GM10266 (cell line): Measurements from ENCODE around the gene RUNX1.

ENCODE experiments used
- DNase-seq: peaks from one replicate; pipeline ENCODE4 v3.0.0; 2012; ENCODE audit errors: extremely low spot score
- TF ChIP-seq, protein P1 (sequence below): IDR thresholded peaks from 2 replicates; pipeline ENCODE4 v1.5.1; 2012; ENCODE audit warnings: mild to moderate bottlenecking, low read depth; ENCODE audit not compliant: control insufficient read depth, insufficient read depth; ENCODE audit errors: missing control alignments

Gene RUNX1

DNA sequence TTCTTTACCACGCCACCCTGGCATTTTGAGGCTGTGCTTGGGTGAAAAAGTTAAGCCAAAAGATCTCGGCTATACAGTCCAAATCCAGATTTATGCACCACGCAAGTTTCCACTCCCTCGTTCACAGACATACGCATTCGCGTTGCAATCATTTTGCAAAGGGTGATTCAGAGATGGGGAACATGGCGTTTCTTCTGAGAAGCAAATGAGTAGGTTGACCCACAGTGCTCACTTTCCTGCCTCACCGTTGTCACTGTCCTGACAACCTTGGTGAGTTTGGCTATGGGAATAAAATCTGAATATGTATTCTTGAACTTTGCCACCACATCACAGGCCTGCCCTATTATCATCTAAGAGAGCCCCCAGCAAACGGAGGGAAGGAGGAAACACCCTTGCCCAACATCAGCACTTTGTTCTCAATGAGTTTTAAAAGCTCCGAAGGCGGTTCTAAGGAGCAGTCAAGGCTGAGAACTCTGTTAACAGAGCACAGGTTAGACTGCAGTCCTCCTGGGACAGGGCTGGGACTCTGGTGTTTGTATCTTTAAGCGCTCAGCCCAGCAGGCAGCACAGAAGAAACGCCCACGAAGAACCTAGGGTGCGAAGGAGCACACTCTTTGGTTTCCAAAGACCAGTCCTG lies 86.4 kb downstream of the RUNX1 start:
- no peak for DNase-seq
- TF ChIP-seq, protein P1, sequence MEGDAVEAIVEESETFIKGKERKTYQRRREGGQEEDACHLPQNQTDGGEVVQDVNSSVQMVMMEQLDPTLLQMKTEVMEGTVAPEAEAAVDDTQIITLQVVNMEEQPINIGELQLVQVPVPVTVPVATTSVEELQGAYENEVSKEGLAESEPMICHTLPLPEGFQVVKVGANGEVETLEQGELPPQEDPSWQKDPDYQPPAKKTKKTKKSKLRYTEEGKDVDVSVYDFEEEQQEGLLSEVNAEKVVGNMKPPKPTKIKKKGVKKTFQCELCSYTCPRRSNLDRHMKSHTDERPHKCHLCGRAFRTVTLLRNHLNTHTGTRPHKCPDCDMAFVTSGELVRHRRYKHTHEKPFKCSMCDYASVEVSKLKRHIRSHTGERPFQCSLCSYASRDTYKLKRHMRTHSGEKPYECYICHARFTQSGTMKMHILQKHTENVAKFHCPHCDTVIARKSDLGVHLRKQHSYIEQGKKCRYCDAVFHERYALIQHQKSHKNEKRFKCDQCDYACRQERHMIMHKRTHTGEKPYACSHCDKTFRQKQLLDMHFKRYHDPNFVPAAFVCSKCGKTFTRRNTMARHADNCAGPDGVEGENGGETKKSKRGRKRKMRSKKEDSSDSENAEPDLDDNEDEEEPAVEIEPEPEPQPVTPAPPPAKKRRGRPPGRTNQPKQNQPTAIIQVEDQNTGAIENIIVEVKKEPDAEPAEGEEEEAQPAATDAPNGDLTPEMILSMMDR: no peak

DNA sequence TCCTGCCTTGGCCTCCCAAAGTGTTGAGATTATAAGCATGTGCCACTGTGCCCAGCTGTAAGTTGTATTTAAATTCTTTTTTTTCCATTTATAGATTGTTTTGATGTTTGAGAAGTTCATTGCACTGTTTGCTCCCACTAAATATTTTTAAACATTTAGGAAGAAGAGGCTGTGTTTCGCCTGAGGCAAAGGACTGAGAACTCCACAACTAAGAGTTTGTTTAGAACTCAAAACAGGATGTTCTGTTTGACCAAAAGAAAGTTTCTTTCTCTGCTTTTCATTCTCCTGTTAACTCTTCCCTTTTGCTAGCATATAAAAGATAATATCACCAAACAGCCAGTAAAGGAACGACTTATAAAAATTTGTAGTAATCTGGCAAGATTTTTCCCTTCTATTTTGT lies 87.0 kb downstream of the RUNX1 start:
- TF ChIP-seq, protein P1: no peak
- no peak for DNase-seq

GRCh38 chr21:34960687-34961086 lies 88.4 kb downstream of the RUNX1 start:
- DNase-seq: no peak
- TF ChIP-seq, protein P1: no peak

GRCh38 chr21:34959607-34960006 lies 89.5 kb downstream of the RUNX1 start:
- no peak for DNase-seq
- TF ChIP-seq, protein P1: no peak

DNA sequence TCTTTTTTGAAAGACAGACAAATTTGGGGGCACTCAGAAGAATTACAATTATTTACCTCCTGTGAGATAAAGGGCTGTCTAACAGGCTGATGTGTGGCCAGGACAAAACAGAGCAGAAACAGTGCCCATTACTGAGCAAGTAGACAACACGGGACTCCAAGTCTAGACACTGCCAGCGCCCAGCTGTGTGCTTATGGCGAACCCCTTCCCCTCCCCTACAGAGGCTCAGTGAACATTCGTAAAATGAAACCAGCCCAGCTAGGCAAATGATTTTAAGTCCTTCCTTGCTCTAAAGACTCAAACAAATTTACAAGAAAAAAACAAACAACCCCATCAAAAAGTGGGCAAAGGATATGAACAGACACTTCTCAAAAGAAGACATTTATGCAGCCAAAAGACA lies 91.1 kb downstream of the RUNX1 start:
- TF ChIP-seq, protein P1: no peak
- DNase-seq: no peak

DNA sequence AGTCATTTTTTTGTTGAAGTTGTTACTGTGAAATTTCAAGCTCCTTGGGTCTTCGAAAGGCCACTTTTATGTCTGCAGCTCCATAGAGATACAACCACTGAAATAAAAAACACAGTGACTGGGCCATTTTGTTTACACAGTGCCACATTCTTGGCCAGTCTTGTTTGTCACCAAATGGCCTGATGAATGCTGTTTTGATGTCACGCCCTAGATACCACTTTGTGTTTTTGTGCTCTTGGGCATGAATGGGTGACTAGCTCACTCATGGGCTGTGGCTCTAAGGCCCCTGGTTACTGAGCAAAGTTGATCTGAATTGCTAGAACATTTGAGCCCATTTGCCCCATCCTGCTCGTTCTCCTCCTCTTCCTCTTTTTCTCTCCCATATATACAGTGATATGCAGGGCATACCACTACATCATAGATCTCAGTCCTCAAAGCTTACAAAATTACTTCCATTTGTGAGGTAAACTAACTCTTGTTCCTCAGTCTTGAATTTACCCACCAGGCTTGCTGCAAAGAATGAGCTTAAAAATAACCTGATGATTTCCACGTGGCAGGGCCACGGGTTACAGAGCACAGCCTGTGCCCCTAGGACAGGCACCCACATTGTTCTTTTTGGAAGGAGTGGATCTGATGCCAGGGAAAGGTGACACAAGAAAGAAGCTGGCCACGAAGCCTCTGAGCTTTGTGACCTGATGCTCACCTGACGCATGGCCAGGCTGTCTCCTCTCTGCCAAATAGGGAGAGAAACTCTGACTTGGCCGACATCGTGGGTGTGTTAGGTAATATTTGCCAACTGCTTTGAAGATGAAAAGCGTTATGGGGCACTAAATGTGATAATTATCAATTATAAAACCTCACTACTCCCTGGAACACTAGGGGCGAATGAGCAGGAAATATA lies 92.4 kb downstream of the RUNX1 start:
- DNase-seq: no peak
- TF ChIP-seq, protein P1: no peak

- DNase-seq: no peak
- TF ChIP-seq, protein P1: no peak
These were observed 95.2 kb downstream of the RUNX1 start for GRCh38 chr21:34953950-34954349.
